Hepatocyte (in vitro differentiated cells): ENCODE data around the gene INPP5B.

Experiments
- CTCF ChIP-seq: fragments of 200-600 bp; sonication (generic); IDR thresholded peaks from 2 replicates; pipeline ENCODE4 v1.5.1; 2016; ENCODE audit warnings: antibody characterized with exemption, mild to moderate bottlenecking; ENCODE audit not compliant: poor library complexity
- EZH2 ChIP-seq: fragments of 200-600 bp; sonication (generic); IDR thresholded peaks from 2 replicates; pipeline ENCODE4 v1.6.1; 2016; ENCODE audit warnings: antibody characterized with exemption, mild to moderate bottlenecking, borderline replicate concordance
- EZH2phosphoT487 ChIP-seq: fragments of 200-600 bp; sonication (generic); IDR thresholded peaks from one replicate; pipeline ENCODE4 v1.6.1; 2018; ENCODE audit warnings: antibody characterized with exemption, mild to moderate bottlenecking, low read depth, moderate library complexity; ENCODE audit not compliant: unreplicated experiment, severe bottlenecking

GRCh38 chr1:37955685-37956084 lies 8.8 kb upstream of the INPP5B start:
- TF ChIP-seq CTCF (no peak), EZH2phosphoT487 (no peak), EZH2 (no peak)
